Testis (tissue), 2 donors: ENCODE results near the gene STK40.

Source experiments
- CTCF ChIP-seq, 3 experiments: fragments of 450-650 bp in 2 of 3; fragments of 200-600 bp in 1 of 3; sonication (generic) in 1 of 3; IDR thresholded peaks; one replicate each; pipeline ENCODE4 v1.5.1; 2016 to 2019; ENCODE audit warnings: antibody characterized with exemption in 3 of 3, mild to moderate bottlenecking in 2 of 3, moderate library complexity in 1 of 3
- POLR2A ChIP-seq: fragments of 450-650 bp; IDR thresholded peaks from one replicate; pipeline ENCODE4 v1.6.1; 2017; ENCODE audit warnings: antibody characterized with exemption, mild to moderate bottlenecking, moderate library complexity

GRCh38 chr1:36390411-36390810 lies 4.7 kb upstream of the STK40 start:
- TF ChIP-seq POLR2A = no peak
- no peak for TF ChIP-seq CTCF (IDR thresholded peaks at IDR 0.05)
